DMS79 (cell line): ENCODE measurements around the gene KDM6A.
"Not testable (repeated sequence)": the region's sequence is repeated elsewhere in the genome, so short reads cannot be mapped to it uniquely, and the experiment has no call there.

Experiments
- DNase-seq: peaks from one replicate; lab custom pipeline; 2025; lab: John Stamatoyannopoulos, UW

The KDM6A gene

DNA sequence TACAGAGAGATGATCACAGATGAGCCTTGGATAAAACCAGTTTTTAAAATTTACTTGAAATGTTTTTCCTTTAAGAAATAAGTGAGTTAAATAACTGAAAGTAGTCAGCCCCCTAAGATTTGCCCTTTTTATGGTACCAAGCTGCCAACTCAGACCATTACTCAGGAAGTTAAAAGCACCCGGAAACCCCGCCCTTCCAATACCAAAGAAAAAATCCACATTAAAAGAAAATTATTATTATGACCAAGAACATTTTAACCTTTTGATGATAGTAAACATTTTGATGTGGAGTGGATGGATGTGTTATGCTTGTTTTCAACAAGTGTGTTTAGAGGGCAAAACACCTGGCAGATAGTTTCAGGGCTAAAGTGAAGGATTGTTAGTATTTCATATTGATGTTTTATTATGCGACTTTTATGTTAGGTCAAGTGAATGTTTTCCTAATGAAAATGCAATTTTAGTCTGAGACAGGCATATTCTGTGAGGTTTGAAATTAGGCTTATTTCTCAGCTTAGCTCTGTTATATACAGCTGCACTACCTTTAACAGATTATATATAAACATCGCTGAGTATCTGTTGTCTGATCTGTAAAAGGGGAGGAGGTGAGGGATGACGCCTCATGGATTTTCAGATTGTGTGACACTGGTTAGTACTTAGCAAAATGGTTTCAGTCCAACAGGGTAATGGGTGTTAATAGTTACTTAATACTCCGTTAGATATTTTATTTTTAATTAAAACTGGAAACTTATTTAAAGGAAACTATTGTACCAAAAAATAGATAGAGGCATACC lies 89.0 kb downstream of the KDM6A start:
- DNase-seq = no peak

DNA sequence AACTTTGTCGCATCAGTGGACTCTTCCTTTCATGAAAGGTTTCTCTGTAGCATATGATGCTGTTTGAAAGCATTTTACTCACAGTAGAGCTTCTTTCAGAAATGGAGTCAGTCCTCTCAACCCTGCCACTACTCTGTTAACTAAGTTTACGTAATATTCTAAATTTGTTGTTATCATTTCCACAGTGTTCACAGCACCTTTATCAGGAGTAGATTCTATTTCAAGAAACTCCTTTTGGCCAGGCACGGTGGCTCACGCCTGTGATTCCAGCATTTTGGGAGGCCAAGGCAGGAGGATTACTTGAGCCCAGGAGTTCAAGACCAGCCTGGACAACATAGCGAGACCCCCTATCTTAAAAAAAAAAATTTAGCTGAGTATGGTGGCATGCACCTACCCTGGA lies 90.0 kb downstream of the KDM6A start:
- DNase-seq = no peak

DNA sequence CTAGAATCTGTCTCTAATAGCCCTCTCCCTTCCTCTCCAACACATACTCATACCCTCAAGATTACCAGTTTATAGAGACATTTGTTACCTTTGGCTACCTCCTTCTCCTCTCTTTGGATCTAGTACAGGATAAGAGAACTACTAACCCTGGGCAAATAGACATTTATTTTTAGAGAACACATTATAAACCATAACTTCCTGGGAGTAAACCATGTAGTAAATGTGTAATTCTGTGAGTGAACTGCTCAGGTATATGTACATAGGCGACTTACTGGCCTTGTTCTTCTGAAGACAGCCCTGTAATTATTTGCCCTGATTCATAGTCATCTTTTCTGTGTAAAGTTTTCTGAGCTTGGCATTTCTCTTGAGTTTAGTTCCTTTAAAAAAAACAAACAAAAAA lies 94.2 kb downstream of the KDM6A start:
- no peak for DNase-seq

DNA sequence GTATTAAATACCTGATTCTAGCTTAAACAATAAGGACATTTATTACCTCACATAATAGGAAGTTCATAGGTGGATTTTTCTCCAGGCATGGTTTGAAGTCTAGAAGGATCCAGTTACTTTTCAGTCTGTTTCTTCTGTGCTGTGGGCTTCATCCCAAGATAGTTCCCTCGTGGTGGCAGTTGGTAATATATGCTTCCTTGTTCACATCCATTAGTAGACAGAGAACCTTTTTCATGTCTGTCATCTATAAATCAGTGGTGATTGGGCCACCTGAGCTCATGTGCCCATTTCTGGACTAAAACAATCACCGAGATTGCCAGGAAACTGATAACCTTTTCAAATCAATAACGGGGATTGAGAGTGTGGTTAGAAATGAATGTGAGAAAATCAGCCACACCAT lies 97.7 kb downstream of the KDM6A start:
- DNase-seq = no peak

DNA sequence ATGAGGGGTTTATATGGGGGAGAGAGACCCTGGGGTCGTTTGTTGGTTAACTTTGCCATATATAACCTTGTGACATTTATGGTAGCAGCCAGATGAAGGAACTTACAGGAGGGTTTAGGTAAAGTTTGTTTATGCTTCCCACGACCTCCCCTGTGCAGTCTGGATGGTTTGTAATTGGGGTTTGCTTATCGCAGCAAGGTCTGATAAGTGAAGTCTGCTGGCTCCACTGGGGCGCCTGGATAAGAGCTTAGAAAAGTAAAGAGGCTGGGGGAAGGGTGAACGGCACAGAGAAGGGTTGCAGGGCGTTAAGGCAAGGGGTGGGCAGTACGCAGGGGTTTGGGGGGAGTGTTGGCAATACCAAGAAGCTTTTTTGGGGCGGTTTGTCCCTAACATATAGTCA lies 98.7 kb downstream of the KDM6A start:
- no peak for DNase-seq

DNA sequence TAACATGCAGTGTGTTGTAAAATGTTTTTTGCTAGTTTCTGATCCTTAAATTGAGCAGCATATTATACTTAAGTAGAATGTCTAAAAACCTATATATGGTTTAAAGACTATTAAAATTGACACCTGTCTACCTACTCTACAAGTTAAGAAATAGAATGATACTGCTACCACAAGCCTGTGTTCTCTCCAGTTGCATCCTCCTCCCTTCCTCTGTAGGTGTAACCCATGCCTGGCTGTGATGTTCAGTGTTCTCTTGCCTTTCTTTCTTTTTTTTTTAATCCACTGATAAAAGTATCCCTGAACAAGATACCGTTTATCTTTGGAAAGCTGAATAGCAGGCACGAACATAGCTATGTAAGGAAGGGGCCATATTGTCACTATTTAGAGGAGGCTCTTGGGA lies 99.1 kb downstream of the KDM6A start:
- DNase-seq = no peak

DNA sequence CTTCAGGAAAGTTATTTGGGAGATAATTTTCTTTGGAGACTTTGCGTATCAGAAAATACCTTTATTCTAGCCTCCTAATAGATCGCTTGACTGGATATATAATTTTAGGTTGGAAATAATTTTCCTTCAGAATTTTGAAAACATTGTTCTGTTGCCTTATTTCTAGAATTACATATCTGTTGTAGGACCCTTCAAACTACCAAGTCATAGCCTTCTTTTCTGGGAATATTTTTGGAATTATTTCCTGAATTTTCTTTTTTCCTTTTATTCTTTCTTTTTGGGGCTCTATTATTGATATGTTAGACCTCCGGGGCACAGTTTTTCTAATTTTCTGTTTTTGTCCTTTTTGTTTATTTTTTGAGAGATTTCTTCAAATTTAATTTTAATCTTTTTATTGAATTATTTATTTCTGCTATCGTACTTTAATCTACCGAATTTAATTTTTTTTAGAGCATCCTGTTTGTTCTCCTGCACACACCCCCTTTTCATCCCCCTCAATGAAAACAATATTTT lies 100.5 kb downstream of the KDM6A start:
- DNase-seq = no peak

DNA sequence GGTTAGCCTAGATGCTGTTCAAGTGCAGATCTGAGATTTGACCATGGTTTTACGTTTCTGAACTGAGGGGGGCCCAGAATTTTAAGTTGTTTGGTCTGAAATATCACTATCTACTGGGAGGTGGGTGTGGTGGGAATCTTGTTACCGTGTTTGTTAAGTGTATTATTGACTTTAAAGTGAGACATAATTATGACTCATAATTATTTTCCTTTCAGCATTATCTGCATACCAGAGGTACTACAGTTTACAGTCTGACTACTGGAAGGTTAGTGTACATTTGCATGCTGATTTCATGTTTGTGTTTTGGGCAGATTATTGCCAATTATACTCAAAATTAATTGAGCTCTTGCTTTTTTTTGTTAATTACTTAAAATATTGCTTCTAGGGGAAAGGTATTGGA lies 101.5 kb downstream of the KDM6A start:
- no peak for DNase-seq

DNA sequence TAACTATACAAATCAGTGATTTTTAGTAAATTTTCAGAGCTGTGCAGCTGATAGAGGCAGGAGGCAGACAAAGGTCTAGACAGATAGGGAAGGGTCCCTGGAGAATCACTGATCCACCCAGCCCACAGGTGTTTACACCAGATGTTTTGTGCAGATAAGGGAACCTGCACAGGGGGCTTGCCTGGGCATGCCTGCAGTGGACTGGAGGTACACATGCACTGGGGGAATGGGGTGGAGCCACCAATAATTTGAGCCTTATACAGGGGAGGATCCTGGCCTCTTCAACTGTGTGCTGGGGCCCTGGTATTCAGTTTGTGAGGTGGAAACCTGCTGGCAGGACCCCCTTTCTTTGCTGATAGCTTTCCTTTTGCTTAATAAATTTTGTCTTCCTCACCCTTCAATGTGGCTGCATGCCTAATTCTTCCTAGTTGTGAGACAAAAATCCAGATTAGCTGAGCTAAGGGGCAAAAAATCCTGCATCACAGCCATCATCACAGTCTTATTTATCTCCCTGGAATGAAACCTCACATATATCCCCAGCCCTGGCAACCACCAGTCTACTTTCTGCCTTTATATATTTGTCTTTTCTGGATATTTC lies 102.8 kb downstream of the KDM6A start:
- DNase-seq = no peak

DNA sequence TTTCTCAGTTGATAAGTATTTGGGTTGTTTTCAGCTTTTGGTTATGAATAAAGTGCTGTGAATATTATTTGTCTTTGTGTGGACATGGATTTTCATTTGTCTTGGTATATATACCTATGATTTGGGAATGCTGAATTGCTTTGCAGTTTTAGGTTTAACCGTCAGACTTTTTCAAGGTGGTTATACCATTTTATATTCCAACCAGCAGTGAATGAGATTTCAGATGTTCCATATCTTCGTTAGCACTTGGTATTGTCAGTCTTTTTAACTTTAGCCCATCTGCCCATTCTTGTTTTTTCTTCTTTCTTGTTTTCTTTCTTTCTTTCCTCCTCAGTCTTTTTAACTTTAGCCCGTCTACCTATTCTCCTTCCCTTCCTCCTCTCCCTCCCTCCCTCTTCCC lies 106.0 kb downstream of the KDM6A start:
- no peak for DNase-seq

DNA sequence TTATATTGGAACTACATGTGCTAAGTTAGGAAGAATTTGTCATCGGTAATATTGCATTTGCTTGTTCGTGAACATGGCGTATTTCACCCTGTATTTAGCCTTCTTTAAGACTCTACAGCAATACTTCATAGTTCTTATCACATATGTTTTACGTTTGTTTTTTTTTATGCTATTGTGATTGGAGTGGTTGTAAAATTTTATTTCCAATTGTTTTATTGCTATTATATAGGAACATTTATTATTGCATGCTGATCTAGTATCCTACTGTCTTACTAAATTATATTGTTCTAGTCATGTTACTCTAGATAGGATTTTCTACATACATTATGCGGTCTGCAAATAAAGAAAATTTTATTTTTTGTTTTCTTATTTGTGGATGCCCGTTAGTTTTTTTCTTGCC lies 107.4 kb downstream of the KDM6A start:
- no peak for DNase-seq

DNA sequence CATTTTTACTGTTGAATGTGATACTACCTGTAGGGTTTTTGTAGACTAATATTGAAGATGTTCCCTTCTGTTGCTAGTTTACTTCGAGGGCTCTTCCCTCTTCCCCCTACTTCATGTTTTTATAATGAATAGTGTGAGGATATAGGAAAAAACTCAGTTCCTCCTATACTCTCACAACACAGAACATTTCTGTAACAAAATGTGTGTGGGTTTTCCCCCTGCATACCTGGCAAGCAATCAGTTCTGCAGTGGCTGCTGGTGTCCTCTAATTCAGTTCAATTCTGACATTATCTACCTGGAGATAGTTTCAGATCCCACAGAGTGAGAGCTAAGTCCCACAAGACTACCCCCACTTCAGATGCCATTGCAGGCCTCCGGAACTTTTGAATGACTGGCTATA lies 107.9 kb downstream of the KDM6A start:
- no peak for DNase-seq

DNA sequence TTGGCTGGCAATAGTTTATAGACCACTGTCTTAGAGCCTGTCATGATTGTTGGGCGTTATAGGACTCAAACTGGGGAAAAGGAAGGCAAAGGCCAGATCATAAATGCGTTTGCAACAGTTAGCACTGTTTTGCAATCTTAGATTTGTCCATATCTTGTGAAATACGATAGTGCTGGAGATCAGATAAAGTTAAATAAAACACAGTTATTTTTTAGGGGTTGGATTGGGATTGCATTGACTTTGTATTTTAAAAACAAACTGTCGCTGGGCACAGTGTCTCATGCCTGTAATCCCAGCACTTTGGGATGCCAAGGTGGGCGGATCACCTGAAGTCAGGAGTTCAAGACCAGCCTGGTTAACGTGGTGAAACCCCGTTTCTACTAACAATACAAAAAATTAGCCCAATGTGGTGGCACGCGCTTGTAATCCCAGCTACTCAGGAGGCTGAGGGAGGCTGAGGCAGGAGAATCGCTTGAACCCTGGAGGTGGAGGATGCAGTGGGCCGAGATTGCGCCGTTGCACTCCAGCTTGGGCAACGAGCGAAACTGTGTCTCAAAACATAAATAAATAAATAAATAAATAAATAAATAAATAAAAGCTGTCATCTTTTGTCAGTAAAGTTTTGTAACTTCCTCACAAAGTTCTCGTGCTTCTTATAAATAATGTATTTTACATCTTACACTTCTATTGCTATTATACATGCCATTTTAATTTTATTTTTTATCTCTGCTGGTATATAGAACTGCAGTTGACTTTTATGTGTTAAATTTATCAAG lies 117.2 kb downstream of the KDM6A start:
- DNase-seq = no peak

DNA sequence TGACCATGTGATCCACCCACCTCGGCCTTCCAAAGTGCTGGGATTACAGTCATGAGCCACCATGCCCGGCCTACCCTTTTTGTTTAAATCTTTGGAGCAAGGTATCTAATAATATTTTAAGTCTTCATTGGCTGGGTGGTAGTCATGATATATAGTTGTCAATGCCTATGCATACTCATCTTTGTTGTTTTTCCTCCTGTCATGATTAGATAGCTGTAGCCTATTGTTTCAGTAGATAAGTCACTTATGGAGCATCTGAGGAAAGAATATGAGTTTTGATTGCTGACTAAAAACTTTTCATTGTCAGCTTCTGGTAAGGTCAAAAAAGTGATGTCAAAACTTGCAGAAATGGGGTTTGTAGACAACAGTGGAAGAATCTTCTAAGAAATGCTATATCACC lies 119.8 kb downstream of the KDM6A start:
- DNase-seq = no peak

DNA sequence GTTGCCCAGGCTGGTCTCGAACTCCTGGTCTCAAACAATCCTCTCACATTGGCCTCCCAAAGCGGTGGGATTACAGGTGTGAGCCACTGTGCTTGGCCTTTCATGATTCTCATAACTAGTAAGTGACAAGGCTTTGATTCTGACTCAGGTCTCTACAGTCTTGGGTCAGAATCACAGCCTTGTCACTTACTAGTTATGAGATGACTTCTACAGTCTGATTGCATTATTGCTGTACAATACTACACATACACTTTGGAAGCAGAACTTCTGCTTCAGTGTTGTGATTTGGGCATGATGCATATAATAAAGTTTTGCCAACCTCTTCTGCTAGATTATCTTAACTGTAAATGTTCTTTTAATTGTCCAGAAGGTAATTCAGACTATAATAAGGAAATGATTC lies 123.3 kb downstream of the KDM6A start:
- DNase-seq = no peak

DNA sequence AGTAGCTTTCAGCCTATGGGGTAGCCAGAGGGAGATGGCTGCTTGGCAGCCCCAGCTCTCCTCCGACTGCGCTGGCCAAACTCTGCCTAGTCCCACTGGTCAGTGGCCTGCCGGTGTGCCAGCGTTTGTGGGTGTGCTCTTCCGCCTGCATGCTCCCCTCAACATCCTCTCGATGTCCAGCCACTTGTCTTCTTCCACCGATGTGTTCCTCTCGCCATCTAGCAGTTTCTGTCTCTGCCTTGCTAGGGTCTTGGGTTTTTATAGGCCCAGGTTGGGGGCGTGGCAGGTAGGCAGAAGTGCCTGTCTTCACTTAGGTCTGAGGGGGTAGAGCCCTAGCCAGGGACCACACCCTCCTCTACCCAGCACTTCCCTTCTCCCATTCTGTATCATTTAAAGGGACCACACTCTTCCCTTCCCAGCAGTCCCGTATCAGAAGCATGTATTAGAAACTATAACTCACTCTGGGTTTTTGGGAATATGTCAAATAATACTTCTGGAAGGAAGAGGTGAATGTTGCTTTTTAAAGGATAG lies 124.4 kb downstream of the KDM6A start:
- no peak for DNase-seq

DNA sequence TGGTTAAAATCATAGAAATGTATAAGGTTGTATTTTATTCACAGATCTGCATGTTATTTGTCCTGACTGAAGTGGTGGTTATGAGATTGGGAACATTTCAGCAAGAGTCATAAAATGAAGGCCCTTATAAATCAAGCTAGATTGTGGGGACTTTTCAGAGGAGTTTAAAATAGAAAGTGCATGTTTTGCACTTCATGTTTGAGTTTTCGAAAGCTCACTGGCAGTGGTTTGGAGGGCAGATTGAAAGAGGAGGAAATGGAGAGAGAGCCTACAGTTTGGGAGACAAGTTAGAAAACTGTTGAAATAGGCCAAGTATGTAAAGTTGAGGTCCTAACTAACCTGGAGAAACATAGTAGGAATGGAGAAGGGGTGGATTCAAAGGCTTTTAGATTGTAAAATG lies 124.9 kb downstream of the KDM6A start:
- no peak for DNase-seq

DNA sequence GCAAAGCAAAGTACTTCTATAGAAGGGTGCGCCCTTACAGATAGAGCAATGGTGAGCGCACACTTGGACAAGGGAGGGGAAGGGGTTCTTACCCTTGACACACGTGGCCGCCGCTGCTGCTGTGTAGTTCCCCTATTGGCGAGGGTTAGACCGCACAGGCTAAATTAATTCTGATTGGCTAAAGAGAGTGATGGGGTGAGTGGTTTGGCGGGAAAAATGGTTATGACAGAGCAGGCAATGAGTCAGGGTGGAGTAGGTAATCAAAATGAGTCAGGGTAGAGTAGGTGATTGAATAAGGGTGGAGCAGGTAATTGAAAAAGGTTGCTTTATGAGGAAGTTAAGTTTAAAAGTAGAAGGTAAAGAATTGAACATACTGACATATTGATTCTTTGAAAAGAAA lies 126.2 kb downstream of the KDM6A start:
- not testable (repeated sequence) for DNase-seq

DNA sequence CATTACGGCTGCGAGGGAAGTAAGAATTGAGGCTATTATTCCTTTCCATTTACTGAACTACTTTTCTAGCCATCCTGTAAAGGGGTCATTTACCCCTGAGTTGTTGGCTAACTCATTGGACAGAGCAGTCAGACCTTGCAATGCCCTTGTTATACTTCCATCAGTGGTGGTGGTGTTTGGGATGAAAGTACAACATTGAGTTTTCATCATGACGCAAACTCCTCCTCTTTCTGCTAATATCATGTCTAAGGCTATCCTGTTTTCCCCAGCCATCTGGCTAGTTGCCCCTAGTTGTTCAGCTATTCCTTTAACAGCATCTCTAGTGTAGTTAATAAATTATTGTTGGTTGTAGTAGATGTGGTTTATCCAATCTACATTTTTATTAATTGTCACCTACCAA lies 126.9 kb downstream of the KDM6A start:
- not testable (repeated sequence) for DNase-seq

DNA sequence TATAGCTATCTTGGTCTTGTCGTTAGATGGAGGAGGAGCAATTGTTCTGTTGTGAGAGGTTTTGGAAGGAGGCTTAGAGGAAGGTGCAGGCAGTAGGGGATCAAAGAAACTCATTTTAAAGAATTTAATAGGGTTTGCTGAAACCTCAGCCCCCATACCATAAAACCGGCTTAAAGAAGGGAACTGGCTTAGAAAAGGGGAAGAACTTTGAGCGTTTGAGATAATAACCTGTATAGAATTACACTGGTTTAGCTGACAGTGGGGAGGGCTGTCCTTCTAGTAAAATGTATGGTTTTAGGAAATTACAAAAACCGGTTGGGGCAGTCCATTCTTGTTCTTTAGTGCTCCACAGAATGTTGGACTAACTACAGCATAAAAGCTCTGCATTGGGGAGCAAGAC lies 128.1 kb downstream of the KDM6A start:
- no peak for DNase-seq

DNA sequence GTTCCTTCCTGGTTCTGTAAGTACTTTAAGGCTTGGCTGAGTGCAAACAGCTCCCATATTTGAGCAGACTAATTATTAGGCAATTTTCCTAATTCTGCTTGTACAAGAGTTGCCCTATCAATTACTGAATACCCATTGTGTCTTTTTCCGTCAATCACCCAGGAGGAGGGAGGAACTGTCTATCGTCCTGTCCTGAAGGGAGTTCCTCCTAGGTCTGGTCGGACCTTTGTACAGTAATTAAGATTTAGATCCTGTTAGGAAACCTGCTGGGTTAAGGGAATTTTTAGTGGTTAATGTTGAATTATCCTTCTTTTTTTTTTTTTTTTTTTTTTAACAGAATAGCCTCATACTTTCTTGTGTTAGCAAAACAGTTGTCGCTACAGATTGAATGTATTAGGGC lies 130.1 kb downstream of the KDM6A start:
- no peak for DNase-seq

DNA sequence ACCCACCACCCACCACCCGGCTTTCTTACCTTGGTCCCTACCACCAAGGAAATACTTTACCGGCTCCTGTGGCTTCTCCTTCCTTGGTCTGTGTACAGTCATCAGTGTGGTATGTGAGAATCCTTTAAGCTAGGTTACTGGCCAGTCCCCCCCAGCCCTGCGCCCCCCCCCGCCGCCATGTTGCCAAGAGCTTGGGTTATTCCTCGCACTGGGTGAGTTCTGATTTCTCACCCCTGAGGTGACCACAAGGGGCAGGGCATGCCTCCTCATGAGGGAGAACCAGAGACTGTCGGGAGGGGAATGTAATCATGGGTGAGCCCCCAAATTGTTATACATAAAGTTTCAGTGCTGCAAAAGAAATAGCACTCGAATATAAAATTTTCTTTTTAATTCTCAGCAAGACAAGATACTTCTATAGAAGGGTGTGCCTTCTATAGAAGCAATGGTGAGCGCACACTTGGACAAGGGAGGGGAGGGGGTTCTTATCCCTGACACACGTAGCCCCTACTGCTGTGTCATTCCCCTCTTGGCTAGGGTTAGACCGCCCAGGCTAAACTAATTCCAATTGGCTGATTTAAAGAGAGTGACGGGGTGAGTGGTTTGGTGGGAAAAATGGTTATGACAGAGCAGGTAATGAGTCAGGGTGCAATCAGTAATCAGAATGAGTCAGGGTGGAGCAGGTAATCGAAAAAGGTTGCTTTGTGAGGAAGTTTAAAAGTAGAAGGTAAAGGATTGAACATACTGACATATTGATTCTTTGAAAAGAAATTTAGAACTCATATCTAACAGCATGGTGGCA lies 133.2 kb downstream of the KDM6A start:
- no peak for DNase-seq
